H1 (cell line): ENCODE measurements around the gene FOXF2. TPM values are rescaled to one million over a fixed set of nuclear protein-coding genes. Genes with fewer than 3 reads are reported as not detected.

Experiments used
- CTCF ChIA-PET: fragments of 300-600 bp; sonication (Branson Sonifier 250); formaldehyde crosslinking; loops from one replicate; lab custom pipeline; 2021; ENCODE audit not compliant: partially characterized antibody; lab: Charles Lee
- POLR2A ChIA-PET: fragments of 300-600 bp; sonication (Branson Sonifier 250); formaldehyde crosslinking; loops from one replicate; lab custom pipeline; 2021; ENCODE audit warnings: inconsistent platforms; ENCODE audit not compliant: partially characterized antibody; lab: Charles Lee
- DNase-seq, 2 experiments: peaks; one replicate each; pipeline versions ENCODE4 v3.0.0 to v3.0.0-alpha.2; 2010 to 2022; ENCODE audit warnings: low spot score in 2 of 2, low read depth in 1 of 2, mixed read lengths in 1 of 2
- FAIRE-seq: peaks from 2 replicates; lab custom pipeline; 2011; peaks lifted over from hg19 to GRCh38; lab: Jason Lieb, UNC
- H2AFZ ChIP-seq: 2 replicates; pipeline ENCODE4 v1.8.1; 2012; ENCODE audit warnings: low read length, inconsistent platforms
- H2AK5ac ChIP-seq: 2 replicates; pipeline ENCODE4 v1.6.1; 2013; ENCODE audit warnings: low read depth, low read length
- H2BK120ac ChIP-seq: replicated peaks from 2 replicates; pipeline ENCODE3; 2013; ENCODE audit warnings: low read depth, low read length, inconsistent platforms
- H2BK12ac ChIP-seq: 2 replicates; pipeline ENCODE4 v1.6.1; 2013; ENCODE audit warnings: low read depth, low read length
- H2BK15ac ChIP-seq: 2 replicates; pipeline ENCODE4 v1.6.1; 2013; ENCODE audit warnings: low read length
- H2BK20ac ChIP-seq: 2 replicates; pipeline ENCODE4 v1.6.1; 2013; ENCODE audit warnings: low read length
- H2BK5ac ChIP-seq: 2 replicates; pipeline ENCODE4 v1.6.1; 2013; ENCODE audit warnings: low read depth, low read length
- H3K14ac ChIP-seq: 2 replicates; pipeline ENCODE4 v1.6.1; 2013; ENCODE audit warnings: inconsistent platforms; ENCODE audit not compliant: insufficient read length
- H3K18ac ChIP-seq: 2 replicates; pipeline ENCODE4 v1.6.1; 2013; ENCODE audit warnings: low read length; ENCODE audit errors: extremely low read depth
- H3K23ac ChIP-seq: 2 replicates; pipeline ENCODE4 v1.6.1; 2013; ENCODE audit warnings: inconsistent platforms; ENCODE audit not compliant: insufficient read length
- H3K23me2 ChIP-seq: 2 replicates; pipeline ENCODE4 v1.6.1; 2013; ENCODE audit warnings: low read depth, low read length
- H3K27ac ChIP-seq: 2 replicates; pipeline ENCODE4 v1.6.1; 2011; ENCODE audit warnings: low read depth, low read length, inconsistent platforms
- H3K27me3 ChIP-seq, 4 experiments: replicated peaks in 1 of 4; 1 replicate in 1 of 4; 2 replicates in 3 of 4; pipeline versions ENCODE4 v1.6.1 to v1.8.1; 2011 to 2013; ENCODE audit warnings: low read length in 3 of 4, mild to moderate bottlenecking in 3 of 4, inconsistent platforms in 2 of 4, mixed read lengths in 2 of 4, moderate library complexity in 1 of 4; ENCODE audit not compliant: control insufficient read depth in 3 of 4, insufficient read depth in 3 of 4; ENCODE audit errors: extremely low read depth in 1 of 4
- H3K36me3 ChIP-seq, 4 experiments: 2 replicates each; pipeline versions ENCODE4 v1.6.1 to v1.8.1; 2011 to 2013; ENCODE audit warnings: mild to moderate bottlenecking in 4 of 4, low read length in 3 of 4, moderate library complexity in 2 of 4, control low read depth in 1 of 4, inconsistent platforms in 1 of 4; ENCODE audit not compliant: insufficient read depth in 4 of 4, control insufficient read depth in 2 of 4
- H3K4ac ChIP-seq: replicated peaks from 2 replicates; pipeline ENCODE3; 2013; ENCODE audit warnings: low read length, low read depth, mixed read lengths, inconsistent platforms; ENCODE audit not compliant: insufficient read length
- H3K4me1 ChIP-seq, 4 experiments: replicated peaks in 1 of 4; 1 replicate in 1 of 4; 2 replicates in 3 of 4; pipeline versions ENCODE4 v1.6.1 to v1.8.1; 2011 to 2013; ENCODE audit warnings: low read length in 3 of 4, inconsistent platforms in 2 of 4, mixed read lengths in 1 of 4; ENCODE audit not compliant: insufficient read depth in 4 of 4, control insufficient read depth in 3 of 4
- H3K4me2 ChIP-seq, 2 experiments: 2 replicates each; pipeline versions ENCODE4 v1.6.1 to v1.8.1; 2011 to 2013; ENCODE audit warnings: low read depth in 2 of 2, low read length in 2 of 2, control low read depth in 1 of 2, inconsistent platforms in 1 of 2, mild to moderate bottlenecking in 1 of 2; ENCODE audit not compliant: insufficient read depth in 1 of 2
- H3K4me3 ChIP-seq, 4 experiments: fragments of 200-600, 300-600 bp in 1 of 4; sonication (generic), shearing (Covaris generic), sonication (Bioruptor Twin) in 1 of 4; 2 replicates each; pipeline versions ENCODE4 v1.5.1 to v1.8.1; 2011 to 2016; ENCODE audit warnings: low read length in 4 of 4, low read depth in 3 of 4, control low read depth in 2 of 4, inconsistent platforms in 2 of 4, mild to moderate bottlenecking in 2 of 4, mixed read lengths in 1 of 4, moderate library complexity in 1 of 4; ENCODE audit not compliant: insufficient read depth in 2 of 4; ENCODE audit errors: extremely low read depth in 1 of 4
- H3K56ac ChIP-seq: replicated peaks from 2 replicates; pipeline ENCODE3; 2013; ENCODE audit warnings: low read depth, mild to moderate bottlenecking, mixed read lengths, low read length, inconsistent platforms; ENCODE audit not compliant: insufficient read length
- H3K79me1 ChIP-seq: 2 replicates; pipeline ENCODE4 v1.6.1; 2013; ENCODE audit warnings: low read depth, low read length, control low read depth
- H3K79me2 ChIP-seq, 2 experiments: 2 replicates each; pipeline versions ENCODE4 v1.6.1 to v1.8.1; 2012 to 2013; ENCODE audit warnings: low read length in 2 of 2, mild to moderate bottlenecking in 2 of 2, inconsistent platforms in 1 of 2; ENCODE audit not compliant: insufficient read depth in 2 of 2, control insufficient read depth in 1 of 2
- H3K9ac ChIP-seq, 4 experiments: replicated peaks in 1 of 4; 1 replicate in 1 of 4; 2 replicates in 3 of 4; pipeline versions ENCODE4 v1.6.1 to v1.8.1; 2011 to 2013; ENCODE audit warnings: low read depth in 3 of 4, low read length in 3 of 4, control low read depth in 2 of 4, mild to moderate bottlenecking in 2 of 4, moderate library complexity in 2 of 4, inconsistent platforms in 1 of 4; ENCODE audit errors: extremely low read depth in 1 of 4
- H3K9me3 ChIP-seq, 2 experiments: 2 replicates each; pipeline versions ENCODE4 v1.6.1 to v1.8.1; 2012 to 2013; ENCODE audit warnings: mild to moderate bottlenecking in 2 of 2, moderate library complexity in 2 of 2, control low read depth in 1 of 2, inconsistent platforms in 1 of 2, low read depth in 1 of 2, low read length in 1 of 2, mixed read lengths in 1 of 2; ENCODE audit not compliant: insufficient read depth in 2 of 2
- H4K20me1 ChIP-seq, 2 experiments: replicated peaks in 1 of 2; 2 replicates each; pipeline versions ENCODE3 to v1.8.1; 2011 to 2013; ENCODE audit warnings: inconsistent platforms in 2 of 2, low read length in 2 of 2, mild to moderate bottlenecking in 1 of 2; ENCODE audit not compliant: insufficient read depth in 2 of 2, control insufficient read depth in 1 of 2
- H4K5ac ChIP-seq: 2 replicates; pipeline ENCODE4 v1.6.1; 2013; ENCODE audit warnings: low read length, low read depth, mixed read lengths, inconsistent platforms; ENCODE audit not compliant: insufficient read length
- H4K8ac ChIP-seq: 2 replicates; pipeline ENCODE4 v1.8.0; 2013; ENCODE audit warnings: mild to moderate bottlenecking, moderate library complexity, low read length, inconsistent platforms; ENCODE audit not compliant: insufficient read depth; ENCODE audit errors: extremely low read depth
- H4K91ac ChIP-seq: replicated peaks from 2 replicates; pipeline ENCODE3; 2013; ENCODE audit warnings: low read length, mixed read lengths, inconsistent platforms; ENCODE audit not compliant: insufficient read length
- BACH1 ChIP-seq: IDR thresholded peaks from 2 replicates; pipeline ENCODE4 v1.6.1; 2012; ENCODE audit warnings: low read length, improper control_type of control experiment
- BRCA1 ChIP-seq: IDR thresholded peaks from 2 replicates; pipeline ENCODE4 v1.6.1; 2012; ENCODE audit warnings: low read depth, low read length, improper control_type of control experiment
- CREB1 ChIP-seq: IDR thresholded peaks from 2 replicates; pipeline ENCODE4 v1.6.1; 2012; ENCODE audit warnings: inconsistent platforms
- EGR1 ChIP-seq: IDR thresholded peaks from 2 replicates; pipeline ENCODE4 v1.6.1; 2011; ENCODE audit warnings: low read depth, low read length, borderline replicate concordance
- EP300 ChIP-seq, 2 experiments: IDR thresholded peaks; 1 replicate in 1 of 2; 2 replicates in 1 of 2; pipeline ENCODE4 v1.6.1; 2011 to 2012; ENCODE audit warnings: low read depth in 2 of 2, low read length in 2 of 2, mild to moderate bottlenecking in 2 of 2, borderline replicate concordance in 1 of 2, inconsistent platforms in 1 of 2, moderate library complexity in 1 of 2
- KDM4A ChIP-seq: IDR thresholded peaks from one replicate; pipeline ENCODE4 v1.7.1; 2012; ENCODE audit warnings: low read depth, mild to moderate bottlenecking, moderate library complexity, low read length, inconsistent platforms; ENCODE audit not compliant: severe bottlenecking
- RBBP5 ChIP-seq: IDR thresholded peaks from 2 replicates; pipeline ENCODE4 v1.7.1; 2012; ENCODE audit warnings: low read depth, mild to moderate bottlenecking, inconsistent platforms, low read length, moderate library complexity, borderline replicate concordance
- SIN3A ChIP-seq, 2 experiments: IDR thresholded peaks in 1 of 2; conservative IDR thresholded peaks in 1 of 2; 2 replicates each; pipeline ENCODE4 v1.6.1; 2011 to 2012; ENCODE audit warnings: low read length in 2 of 2, improper control_type of control experiment in 1 of 2, low read depth in 1 of 2, mild to moderate bottlenecking in 1 of 2
- YY1 ChIP-seq: IDR thresholded peaks from 2 replicates; pipeline ENCODE4 v1.6.1; 2011; ENCODE audit warnings: low read depth, mild to moderate bottlenecking, low read length
- WGBS, 2 experiments: shearing (Covaris generic) in 1 of 2; methylation state at CpG; one replicate each; pipeline versions ENCODE4 v1.1.6 to v1.1.7; 2013 to 2015; ENCODE audit warnings: low lambda C conversion rate in 2 of 2, mixed read lengths in 2 of 2, inconsistent platforms in 1 of 2, low coverage in 1 of 2, missing lambda C conversion rate in 1 of 2; ENCODE audit not compliant: insufficient replicate concordance in 2 of 2, insufficient coverage in 1 of 2, insufficient read length in 1 of 2; ENCODE audit errors: extremely low coverage in 1 of 2, missing lambda C conversion rate in 1 of 2; 5-methylcytosine and 5-hydroxymethylcytosine counted together
- polyA plus RNA-seq, 7 experiments: library from polyadenylated mRNA; depleted of rRNA in 3 of 7; stranded (reverse) in 5 of 7; unstranded in 2 of 7; fragments of >200 nt in 5 of 7; fragments of 200-250 nt in 2 of 7; gene quantifications; 1 replicate in 5 of 7; 2 replicates in 1 of 7; 4 replicates in 1 of 7; pipeline versions ENCODE4 v1.2.1 to v1.2.3, GENCODE V29; 2011 to 2013; ENCODE audit warnings: missing spikeins in 2 of 7, mixed read lengths in 2 of 7
- total RNA-seq: library from RNA; stranded (reverse); fragmentation: NEBNext Ultra II Directional; extraction: Animal tissue kit (Norgen Biotek cat#: 25700); gene quantifications from 2 replicates; pipeline ENCODE4 v1.2.1, GENCODE V29; 2021

The FOXF2 gene
- total and polyA plus RNA-seq, 2 of the 8 experiments (the other 6 are each of a cell fraction or from before 2014, with no cell fraction given): 0.05 TPM; not detected in 1

GRCh38 chr6:1349655-1350054, 39.7 kb upstream of the FOXF2 start:
- Histone ChIP-seq H2AK5ac (no peak overlapping the region), H4K8ac (no peak overlapping the region), H4K20me1 (no peaks in the 10 kb centered on the region), H3K4ac (no peak overlapping the region), H3K23me2 (no peaks in the 10 kb centered on the region), H3K36me3 (no peaks in the 10 kb centered on the region), H3K23ac (no peak overlapping the region), H4K5ac (no peak overlapping the region), H3K18ac (no peak overlapping the region), H3K9me3 (peaks cover 6 to 12% of the 10 kb centered on the region in 2 experiments; a peak in 2 of 4 replicates), H2BK12ac (no peak overlapping the region), H3K27me3 (0 out of 7 replicates have a peak, but pooled peaks cover 0 to 2% (median 0%) of the 10 kb centered on the region in 4 experiments), H2AFZ (no peak overlapping the region), H3K4me2 (no peak overlapping the region), H2BK5ac (no peak overlapping the region), H3K4me3 (no peak overlapping the region), H2BK15ac (no peak overlapping the region), H3K79me2 (no peaks in the 10 kb centered on the region), H3K27ac (no peak overlapping the region), H3K56ac (no peak overlapping the region), H2BK120ac (no peak overlapping the region), H2BK20ac (no peak overlapping the region), H3K14ac (no peak overlapping the region), H4K91ac (no peak overlapping the region), H3K79me1 (no peaks in the 10 kb centered on the region), H3K4me1 (peaks cover 3 to 7% (median 4%) of the 10 kb centered on the region in 4 experiments; a peak in 6 of 7 replicates), H3K9ac (no peak overlapping the region)
- ChIA-PET POLR2A (interaction anchor here (0.6 kb wide), 1 partner anchor 14 kb away, joined by 3 read pairs; no protein-coding TSS in a partner anchor), CTCF (interaction anchor here (2.4 kb wide), 1 partner anchor 14 kb away, joined by 12 read pairs; no protein-coding TSS in a partner anchor)
- DNase-seq (no peak), FAIRE-seq (no peak)
- WGBS, 2 experiments: 38% methylated on average over 1 of the region's 1 CpG; no CpG with 5 or more reads in 1 of the 2 experiments
- TF ChIP-seq BRCA1: no peak
- no peak for TF ChIP-seq RBBP5
- TF ChIP-seq EGR1: no peak
- TF ChIP-seq EP300 (IDR thresholded peaks at IDR 0.05; ENCODE audit: borderline replicate concordance in 1 of 2, low read depth in 2 of 2, low read length in 2 of 2): no peak
- TF ChIP-seq SIN3A (conservative IDR thresholded peaks at IDR 0.05 in 1 of 2, IDR thresholded peaks at IDR 0.05 in 1 of 2; ENCODE audit: low read depth in 1 of 2, low read length in 2 of 2): no peak
- TF ChIP-seq KDM4A: no peak
- TF ChIP-seq YY1: no peak
- no peak for TF ChIP-seq BACH1
- no peak for TF ChIP-seq CREB1
